HEK293 (cell line): Measurements from ENCODE around the gene PFN2.

Experiments
- CTCF ChIA-PET: fragments of 350-600 bp; formaldehyde crosslinking; extraction: SDS; loops from one replicate; lab custom pipeline; 2021; ENCODE audit warnings: antibody characterized with exemption; lab: Yijun Ruan, JAX
- POLR2A ChIA-PET: fragments of 300-600 bp; formaldehyde crosslinking; extraction: SDS; loops from one replicate; lab custom pipeline; 2020; ENCODE audit warnings: antibody characterized with exemption, inconsistent platforms; lab: Yijun Ruan, JAX
- H3K27ac ChIP-seq: fragments of 200-500 bp; sonication (Bioruptor generic); 2 replicates; pipeline ENCODE4 v1.5.1; 2014; ENCODE audit warnings: low read depth, low read length, control low read depth, inconsistent platforms; ENCODE audit errors: extremely low read depth
- H3K36me3 ChIP-seq, 2 experiments: fragments of 200-500 bp in 1 of 2; sonication (Bioruptor generic) in 1 of 2; 1 replicate in 1 of 2; 2 replicates in 1 of 2; pipeline ENCODE4 v1.5.1; 2014 to 2017; ENCODE audit warnings: inconsistent platforms in 2 of 2, low read length in 2 of 2; ENCODE audit not compliant: control insufficient read depth in 2 of 2, insufficient read depth in 1 of 2
- H3K4me1 ChIP-seq: fragments of 200-500 bp; sonication (Bioruptor generic); 2 replicates; pipeline ENCODE4 v1.5.1; 2014; ENCODE audit warnings: mild to moderate bottlenecking, low read length, inconsistent platforms; ENCODE audit not compliant: control insufficient read depth, insufficient read depth
- H3K4me3 ChIP-seq: 2 replicates; pipeline ENCODE4 v1.5.1; 2011; ENCODE audit warnings: low read depth, mild to moderate bottlenecking, control low read depth, low read length, moderate library complexity
- H3K9me3 ChIP-seq: fragments of 200-500 bp; sonication (Bioruptor generic); 2 replicates; pipeline ENCODE4 v1.5.1; 2014; ENCODE audit warnings: low read depth, low read length, inconsistent platforms; ENCODE audit not compliant: control insufficient read depth, insufficient read depth
- KLF16 ChIP-seq: fragments of 450-650 bp; formaldehyde crosslinking; IDR thresholded peaks from 2 replicates; pipeline ENCODE4 v1.5.1; 2017; ENCODE audit warnings: missing biosample characterization, missing genetic modification characterization
- PRDM1 ChIP-seq: fragments of 450-650 bp; formaldehyde crosslinking; IDR thresholded peaks from 2 replicates; pipeline ENCODE4; 2016; ENCODE audit warnings: missing biosample characterization, missing genetic modification characterization
- ZFP37 ChIP-seq: fragments of 450-650 bp; formaldehyde crosslinking; IDR thresholded peaks from 2 replicates; pipeline ENCODE4 v1.5.1; 2016; ENCODE audit warnings: missing biosample characterization, missing genetic modification characterization
- ZNF140 ChIP-seq: fragments of 450-650 bp; formaldehyde crosslinking; IDR thresholded peaks from 2 replicates; pipeline ENCODE4 v1.5.1; 2016; ENCODE audit warnings: missing biosample characterization, missing genetic modification characterization
- ZNF184 ChIP-seq: fragments of 450-650 bp; IDR thresholded peaks from 2 replicates; pipeline ENCODE4 v1.5.1; 2018; ENCODE audit warnings: missing biosample characterization, mild to moderate bottlenecking, missing genetic modification characterization
- TF ChIP-seq, protein P1 (sequence below): IDR thresholded peaks from 2 replicates; pipeline ENCODE4 v1.6.1; 2011; ENCODE audit warnings: mild to moderate bottlenecking, low read depth, low read length, borderline replicate concordance
- TF ChIP-seq, protein P2 (sequence below): fragments of 450-650 bp; formaldehyde crosslinking; IDR thresholded peaks from 2 replicates; pipeline ENCODE4 v1.5.1; 2016; ENCODE audit warnings: missing biosample characterization, missing genetic modification characterization
- TF ChIP-seq, protein P3 (sequence below): fragments of 450-650 bp; formaldehyde crosslinking; IDR thresholded peaks from 2 replicates; pipeline ENCODE4 v1.5.1; 2017; ENCODE audit warnings: missing biosample characterization, mild to moderate bottlenecking, missing genetic modification characterization, moderate library complexity

The PFN2 gene

DNA sequence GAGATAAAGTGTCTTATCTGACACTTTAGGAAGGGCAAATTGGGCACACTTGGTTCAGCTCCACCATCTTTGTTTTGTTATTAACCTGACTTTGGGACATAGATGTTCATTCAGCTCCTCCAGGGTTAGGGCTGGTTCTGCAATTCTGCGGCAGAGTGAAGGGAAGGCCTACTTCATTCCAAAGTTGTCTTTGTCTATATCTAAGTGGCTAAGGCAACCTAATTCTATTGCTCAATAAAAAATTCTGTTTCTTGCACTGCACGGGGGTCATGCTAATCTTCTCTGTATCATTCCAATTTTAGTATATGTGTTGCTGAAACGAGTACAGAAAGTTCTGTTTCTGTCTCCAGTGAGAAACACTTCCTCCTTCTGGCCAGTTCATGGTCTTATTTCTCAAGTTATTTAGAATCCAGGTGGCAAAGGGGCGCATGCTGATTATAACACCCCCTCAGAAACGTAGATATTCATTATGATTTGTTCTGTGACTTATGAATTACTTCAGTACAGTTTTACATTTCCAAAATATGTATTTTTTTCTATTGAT is 53.5 kb downstream of the PFN2 start:
- Histone ChIP-seq H3K9me3 (no peaks in the 10 kb centered on the region), H3K36me3 (peaks cover 0 to 11% of the 10 kb centered on the region in 2 experiments; a peak in 1 of 3 replicates), H3K4me1 (no peaks in the 10 kb centered on the region), H3K4me3 (no peak overlapping the region), H3K27ac (no peak overlapping the region)
- TF ChIP-seq, protein P1, sequence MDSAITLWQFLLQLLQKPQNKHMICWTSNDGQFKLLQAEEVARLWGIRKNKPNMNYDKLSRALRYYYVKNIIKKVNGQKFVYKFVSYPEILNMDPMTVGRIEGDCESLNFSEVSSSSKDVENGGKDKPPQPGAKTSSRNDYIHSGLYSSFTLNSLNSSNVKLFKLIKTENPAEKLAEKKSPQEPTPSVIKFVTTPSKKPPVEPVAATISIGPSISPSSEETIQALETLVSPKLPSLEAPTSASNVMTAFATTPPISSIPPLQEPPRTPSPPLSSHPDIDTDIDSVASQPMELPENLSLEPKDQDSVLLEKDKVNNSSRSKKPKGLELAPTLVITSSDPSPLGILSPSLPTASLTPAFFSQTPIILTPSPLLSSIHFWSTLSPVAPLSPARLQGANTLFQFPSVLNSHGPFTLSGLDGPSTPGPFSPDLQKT = no peak
- TF ChIP-seq ZFP37 = no peak
- TF ChIP-seq, protein P2, sequence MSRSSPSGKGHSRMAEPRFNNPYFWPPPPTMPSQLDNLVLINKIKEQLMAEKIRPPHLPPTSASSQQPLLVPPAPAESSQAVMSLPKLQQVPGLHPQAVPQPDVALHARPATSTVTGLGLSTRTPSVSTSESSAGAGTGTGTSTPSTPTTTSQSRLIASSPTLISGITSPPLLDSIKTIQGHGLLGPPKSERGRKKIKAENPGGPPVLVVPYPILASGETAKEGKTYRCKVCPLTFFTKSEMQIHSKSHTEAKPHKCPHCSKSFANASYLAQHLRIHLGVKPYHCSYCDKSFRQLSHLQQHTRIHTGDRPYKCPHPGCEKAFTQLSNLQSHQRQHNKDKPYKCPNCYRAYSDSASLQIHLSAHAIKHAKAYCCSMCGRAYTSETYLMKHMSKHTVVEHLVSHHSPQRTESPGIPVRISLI (tag by site-specific recombination) = no peak
- no peak for TF ChIP-seq PRDM1 (tag by site-specific recombination)
- no peak for TF ChIP-seq ZNF184 (tag by site-specific recombination)
- TF ChIP-seq KLF16 = no peak
- TF ChIP-seq, protein P3, sequence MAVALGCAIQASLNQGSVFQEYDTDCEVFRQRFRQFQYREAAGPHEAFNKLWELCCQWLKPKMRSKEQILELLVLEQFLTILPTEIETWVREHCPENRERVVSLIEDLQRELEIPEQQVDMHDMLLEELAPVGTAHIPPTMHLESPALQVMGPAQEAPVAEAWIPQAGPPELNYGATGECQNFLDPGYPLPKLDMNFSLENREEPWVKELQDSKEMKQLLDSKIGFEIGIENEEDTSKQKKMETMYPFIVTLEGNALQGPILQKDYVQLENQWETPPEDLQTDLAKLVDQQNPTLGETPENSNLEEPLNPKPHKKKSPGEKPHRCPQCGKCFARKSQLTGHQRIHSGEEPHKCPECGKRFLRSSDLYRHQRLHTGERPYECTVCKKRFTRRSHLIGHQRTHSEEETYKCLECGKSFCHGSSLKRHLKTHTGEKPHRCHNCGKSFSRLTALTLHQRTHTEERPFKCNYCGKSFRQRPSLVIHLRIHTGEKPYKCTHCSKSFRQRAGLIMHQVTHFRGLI (tag by site-specific recombination) = no peak
- TF ChIP-seq ZNF140 = no peak
- ChIA-PET POLR2A (no interaction called here), CTCF (interaction anchor here (0.6 to 0.7 kb wide), 2 partner anchors 144 to 524 kb away, joined by 3 to 4 read pairs; no protein-coding TSS in a partner anchor)
